SK-N-SH treated with all-trans-retinoic acid at 6 μM for 48 hours (cell line): ENCODE results near the gene UVRAG.

ENCODE experiments used
- ATAC-seq: fragments of 200-7000 bp; cut with Tn5 transposase; 3 replicates; pipeline ENCODE4 v1.9.1; 2020; ENCODE audit warnings: mild to moderate bottlenecking, moderate library complexity
- ARNTL ChIP-seq: fragments of 450-650 bp; formaldehyde crosslinking; IDR thresholded peaks from 2 replicates; pipeline ENCODE4 v1.5.0; 2020; ENCODE audit warnings: low read depth, mild to moderate bottlenecking, moderate library complexity, borderline replicate concordance
- BACH2 ChIP-seq: fragments of 250-450 bp; sonication (Bioruptor Pico); IDR thresholded peaks from 2 replicates; pipeline ENCODE4 v1.9.0; 2021; ENCODE audit warnings: mild to moderate bottlenecking, borderline replicate concordance
- CSDC2 ChIP-seq: fragments of 250-450 bp; sonication (Bioruptor Pico); IDR thresholded peaks from 2 replicates; pipeline ENCODE4 v1.5.0; 2020; ENCODE audit warnings: mild to moderate bottlenecking, moderate library complexity
- ESRRG ChIP-seq: fragments of 250-450 bp; sonication (Bioruptor Pico); IDR thresholded peaks from 2 replicates; pipeline ENCODE4 v1.6.1; 2021; ENCODE audit warnings: mild to moderate bottlenecking
- ISL1 ChIP-seq: fragments of 250-450 bp; sonication (Bioruptor Pico); IDR thresholded peaks from 2 replicates; pipeline ENCODE4 v2.1.2; 2022; ENCODE audit warnings: mild to moderate bottlenecking, moderate library complexity
- OSR1 ChIP-seq: fragments of 250-450 bp; sonication (Bioruptor Pico); IDR thresholded peaks from 2 replicates; pipeline ENCODE4 v1.8.0; 2022; ENCODE audit warnings: moderate library complexity, mild to moderate bottlenecking, inconsistent platforms
- POU6F1 ChIP-seq: fragments of 250-450 bp; sonication (Bioruptor Pico); IDR thresholded peaks from 2 replicates; pipeline ENCODE4 v1.8.0; 2021; ENCODE audit warnings: low read depth, mild to moderate bottlenecking, moderate library complexity, borderline replicate concordance
- PPARA ChIP-seq: fragments of 250-450 bp; sonication (Bioruptor Pico); IDR thresholded peaks from 2 replicates; pipeline ENCODE4 v1.5.0; 2020; ENCODE audit warnings: mild to moderate bottlenecking, borderline replicate concordance
- RARB ChIP-seq: fragments of 250-450 bp; sonication (Bioruptor Pico); IDR thresholded peaks from 2 replicates; pipeline ENCODE4 v1.8.0; 2021; ENCODE audit warnings: mild to moderate bottlenecking, moderate library complexity
- SNAI2 ChIP-seq: fragments of 250-450 bp; sonication (Bioruptor Pico); IDR thresholded peaks from 2 replicates; pipeline ENCODE4 v1.5.0; 2020; ENCODE audit warnings: mild to moderate bottlenecking, moderate library complexity
- TCF4 ChIP-seq: fragments of 250-450 bp; sonication (Bioruptor Pico); IDR thresholded peaks from 2 replicates; pipeline ENCODE4 v1.8.0; 2021; ENCODE audit warnings: mild to moderate bottlenecking, moderate library complexity, borderline replicate concordance
- TOX ChIP-seq: fragments of 250-450 bp; sonication (Bioruptor Pico); IDR thresholded peaks from 2 replicates; pipeline ENCODE4 v1.8.0; 2021; ENCODE audit warnings: mild to moderate bottlenecking, moderate library complexity, borderline replicate concordance
- ZFP3 ChIP-seq: fragments of 250-450 bp; sonication (Bioruptor Pico); IDR thresholded peaks from 2 replicates; pipeline ENCODE4 v1.5.0; 2020; ENCODE audit warnings: mild to moderate bottlenecking, moderate library complexity
- ZFP30 ChIP-seq: fragments of 450-650 bp; formaldehyde crosslinking; IDR thresholded peaks from 2 replicates; pipeline ENCODE4 v1.5.0; 2022; ENCODE audit warnings: mild to moderate bottlenecking, moderate library complexity
- ZNF565 ChIP-seq: fragments of 450-650 bp; formaldehyde crosslinking; conservative IDR thresholded peaks from 2 replicates; pipeline ENCODE4 v1.5.0; 2020; ENCODE audit warnings: low read depth, mild to moderate bottlenecking, moderate library complexity
- ZNF70 ChIP-seq: fragments of 450-650 bp; formaldehyde crosslinking; IDR thresholded peaks from 2 replicates; pipeline ENCODE4 v1.5.0; 2020; ENCODE audit warnings: mild to moderate bottlenecking, moderate library complexity
- ZNF8 ChIP-seq: fragments of 450-650 bp; formaldehyde crosslinking; IDR thresholded peaks from 2 replicates; pipeline ENCODE4 v1.5.0; 2020; ENCODE audit warnings: mild to moderate bottlenecking, moderate library complexity
- TF ChIP-seq, protein P1 (sequence below): fragments of 250-450 bp; sonication (Bioruptor Pico); IDR thresholded peaks from 2 replicates; pipeline ENCODE4 v1.5.1; 2021; ENCODE audit warnings: mild to moderate bottlenecking, moderate library complexity
- TF ChIP-seq, protein P2 (sequence below): fragments of 250-450 bp; sonication (Bioruptor Pico); IDR thresholded peaks from 2 replicates; pipeline ENCODE4 v1.8.0; 2020; ENCODE audit warnings: mild to moderate bottlenecking, moderate library complexity, borderline replicate concordance
- TF ChIP-seq, protein P3 (sequence below): fragments of 250-450 bp; sonication (Bioruptor Pico); IDR thresholded peaks from 2 replicates; pipeline ENCODE4 v1.5.0; 2020; ENCODE audit warnings: mild to moderate bottlenecking, moderate library complexity
- TF ChIP-seq, protein P4 (sequence below): fragments of 250-450 bp; sonication (Bioruptor Pico); IDR thresholded peaks from 2 replicates; pipeline ENCODE4 v1.5.1; 2020; ENCODE audit warnings: low read depth, mild to moderate bottlenecking, moderate library complexity

The UVRAG gene

GRCh38 chr11:76008474-76008873 lies 193.5 kb downstream of the UVRAG start:
- TF ChIP-seq POU6F1 (CRISPR knock-in tag) (no peak), RARB (CRISPR knock-in tag) (no peak), BACH2 (CRISPR knock-in tag) (no peak), TOX (no peak), TCF4 (no peak), CSDC2 (CRISPR knock-in tag) (no peak), ARNTL (CRISPR knock-in tag) (no peak), ZNF565 (CRISPR knock-in tag) (no peak), SNAI2 (CRISPR knock-in tag) (no peak), ZFP30 (CRISPR knock-in tag) (no peak)
- TF ChIP-seq, protein P1, sequence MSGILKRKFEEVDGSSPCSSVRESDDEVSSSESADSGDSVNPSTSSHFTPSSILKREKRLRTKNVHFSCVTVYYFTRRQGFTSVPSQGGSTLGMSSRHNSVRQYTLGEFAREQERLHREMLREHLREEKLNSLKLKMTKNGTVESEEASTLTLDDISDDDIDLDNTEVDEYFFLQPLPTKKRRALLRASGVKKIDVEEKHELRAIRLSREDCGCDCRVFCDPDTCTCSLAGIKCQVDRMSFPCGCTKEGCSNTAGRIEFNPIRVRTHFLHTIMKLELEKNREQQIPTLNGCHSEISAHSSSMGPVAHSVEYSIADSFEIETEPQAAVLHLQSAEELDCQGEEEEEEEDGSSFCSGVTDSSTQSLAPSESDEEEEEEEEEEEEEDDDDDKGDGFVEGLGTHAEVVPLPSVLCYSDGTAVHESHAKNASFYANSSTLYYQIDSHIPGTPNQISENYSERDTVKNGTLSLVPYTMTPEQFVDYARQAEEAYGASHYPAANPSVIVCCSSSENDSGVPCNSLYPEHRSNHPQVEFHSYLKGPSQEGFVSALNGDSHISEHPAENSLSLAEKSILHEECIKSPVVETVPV (CRISPR knock-in tag), result no peak
- TF ChIP-seq, protein P2, sequence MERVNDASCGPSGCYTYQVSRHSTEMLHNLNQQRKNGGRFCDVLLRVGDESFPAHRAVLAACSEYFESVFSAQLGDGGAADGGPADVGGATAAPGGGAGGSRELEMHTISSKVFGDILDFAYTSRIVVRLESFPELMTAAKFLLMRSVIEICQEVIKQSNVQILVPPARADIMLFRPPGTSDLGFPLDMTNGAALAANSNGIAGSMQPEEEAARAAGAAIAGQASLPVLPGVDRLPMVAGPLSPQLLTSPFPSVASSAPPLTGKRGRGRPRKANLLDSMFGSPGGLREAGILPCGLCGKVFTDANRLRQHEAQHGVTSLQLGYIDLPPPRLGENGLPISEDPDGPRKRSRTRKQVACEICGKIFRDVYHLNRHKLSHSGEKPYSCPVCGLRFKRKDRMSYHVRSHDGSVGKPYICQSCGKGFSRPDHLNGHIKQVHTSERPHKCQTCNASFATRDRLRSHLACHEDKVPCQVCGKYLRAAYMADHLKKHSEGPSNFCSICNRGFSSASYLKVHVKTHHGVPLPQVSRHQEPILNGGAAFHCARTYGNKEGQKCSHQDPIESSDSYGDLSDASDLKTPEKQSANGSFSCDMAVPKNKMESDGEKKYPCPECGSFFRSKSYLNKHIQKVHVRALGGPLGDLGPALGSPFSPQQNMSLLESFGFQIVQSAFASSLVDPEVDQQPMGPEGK (CRISPR knock-in tag), result no peak
- peak; percentile 58 for ATAC-seq

- ATAC-seq, result no peak
- TF ChIP-seq, protein P3, sequence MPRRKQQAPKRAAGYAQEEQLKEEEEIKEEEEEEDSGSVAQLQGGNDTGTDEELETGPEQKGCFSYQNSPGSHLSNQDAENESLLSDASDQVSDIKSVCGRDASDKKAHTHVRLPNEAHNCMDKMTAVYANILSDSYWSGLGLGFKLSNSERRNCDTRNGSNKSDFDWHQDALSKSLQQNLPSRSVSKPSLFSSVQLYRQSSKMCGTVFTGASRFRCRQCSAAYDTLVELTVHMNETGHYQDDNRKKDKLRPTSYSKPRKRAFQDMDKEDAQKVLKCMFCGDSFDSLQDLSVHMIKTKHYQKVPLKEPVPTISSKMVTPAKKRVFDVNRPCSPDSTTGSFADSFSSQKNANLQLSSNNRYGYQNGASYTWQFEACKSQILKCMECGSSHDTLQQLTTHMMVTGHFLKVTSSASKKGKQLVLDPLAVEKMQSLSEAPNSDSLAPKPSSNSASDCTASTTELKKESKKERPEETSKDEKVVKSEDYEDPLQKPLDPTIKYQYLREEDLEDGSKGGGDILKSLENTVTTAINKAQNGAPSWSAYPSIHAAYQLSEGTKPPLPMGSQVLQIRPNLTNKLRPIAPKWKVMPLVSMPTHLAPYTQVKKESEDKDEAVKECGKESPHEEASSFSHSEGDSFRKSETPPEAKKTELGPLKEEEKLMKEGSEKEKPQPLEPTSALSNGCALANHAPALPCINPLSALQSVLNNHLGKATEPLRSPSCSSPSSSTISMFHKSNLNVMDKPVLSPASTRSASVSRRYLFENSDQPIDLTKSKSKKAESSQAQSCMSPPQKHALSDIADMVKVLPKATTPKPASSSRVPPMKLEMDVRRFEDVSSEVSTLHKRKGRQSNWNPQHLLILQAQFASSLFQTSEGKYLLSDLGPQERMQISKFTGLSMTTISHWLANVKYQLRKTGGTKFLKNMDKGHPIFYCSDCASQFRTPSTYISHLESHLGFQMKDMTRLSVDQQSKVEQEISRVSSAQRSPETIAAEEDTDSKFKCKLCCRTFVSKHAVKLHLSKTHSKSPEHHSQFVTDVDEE (CRISPR knock-in tag), result no peak
- no peak for TF ChIP-seq TOX
- no peak for TF ChIP-seq ARNTL (CRISPR knock-in tag)
- no peak for TF ChIP-seq ZFP30 (CRISPR knock-in tag)
- TF ChIP-seq, protein P1 (CRISPR knock-in tag), result no peak
Observed at GRCh38 chr11:76010051-76010450, 195.0 kb downstream of the UVRAG start.

GRCh38 chr11:76013526-76013925 lies 198.5 kb downstream of the UVRAG start:
- no peak for ATAC-seq
- TF ChIP-seq RARB (CRISPR knock-in tag), result no peak
- TF ChIP-seq ZFP30 (CRISPR knock-in tag), result no peak
- TF ChIP-seq TCF4, result no peak
- no peak for TF ChIP-seq ISL1
- TF ChIP-seq ZNF8 (CRISPR knock-in tag), result no peak
- no peak for TF ChIP-seq ARNTL (CRISPR knock-in tag)
- no peak for TF ChIP-seq PPARA (CRISPR knock-in tag)
- TF ChIP-seq TOX, result no peak
- no peak for TF ChIP-seq ESRRG (CRISPR knock-in tag)
- TF ChIP-seq ZFP3 (CRISPR knock-in tag), result no peak
- TF ChIP-seq POU6F1 (CRISPR knock-in tag), result no peak
- TF ChIP-seq, protein P4, sequence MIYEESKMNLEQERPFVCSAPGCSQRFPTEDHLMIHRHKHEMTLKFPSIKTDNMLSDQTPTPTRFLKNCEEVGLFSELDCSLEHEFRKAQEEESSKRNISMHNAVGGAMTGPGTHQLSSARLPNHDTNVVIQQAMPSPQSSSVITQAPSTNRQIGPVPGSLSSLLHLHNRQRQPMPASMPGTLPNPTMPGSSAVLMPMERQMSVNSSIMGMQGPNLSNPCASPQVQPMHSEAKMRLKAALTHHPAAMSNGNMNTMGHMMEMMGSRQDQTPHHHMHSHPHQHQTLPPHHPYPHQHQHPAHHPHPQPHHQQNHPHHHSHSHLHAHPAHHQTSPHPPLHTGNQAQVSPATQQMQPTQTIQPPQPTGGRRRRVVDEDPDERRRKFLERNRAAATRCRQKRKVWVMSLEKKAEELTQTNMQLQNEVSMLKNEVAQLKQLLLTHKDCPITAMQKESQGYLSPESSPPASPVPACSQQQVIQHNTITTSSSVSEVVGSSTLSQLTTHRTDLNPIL (CRISPR knock-in tag), result no peak
- TF ChIP-seq OSR1 (CRISPR knock-in tag), result no peak
- no peak for TF ChIP-seq SNAI2 (CRISPR knock-in tag)
- TF ChIP-seq ZNF70 (CRISPR knock-in tag), result no peak
- TF ChIP-seq BACH2 (CRISPR knock-in tag), result no peak
- TF ChIP-seq, protein P2 (CRISPR knock-in tag), result no peak
- TF ChIP-seq CSDC2 (CRISPR knock-in tag), result no peak
